WTC11 (cell line): Measurements from ENCODE around the gene DNAJC25.

Experiments
- CTCF ChIP-seq: fragments of 200-600 bp; IDR thresholded peaks from 2 replicates; pipeline ENCODE4 v1.8.0; 2022; ENCODE audit warnings: antibody characterized with exemption
- FOXK1 ChIP-seq: sonication (generic); formaldehyde crosslinking; IDR thresholded peaks from 2 replicates; pipeline ENCODE4 v1.8.0; 2022; ENCODE audit warnings: mild to moderate bottlenecking, moderate library complexity, missing genetic modification reagents
- GABPB1 ChIP-seq: sonication (generic); formaldehyde crosslinking; IDR thresholded peaks from 2 replicates; pipeline ENCODE4 v1.8.1; 2023; ENCODE audit warnings: mild to moderate bottlenecking, missing genetic modification reagents
- JAZF1 ChIP-seq: fragments of 250-450 bp; sonication (Bioruptor Pico); IDR thresholded peaks from 2 replicates; pipeline ENCODE4 v1.9.0; 2021; ENCODE audit warnings: moderate library complexity, mild to moderate bottlenecking, inconsistent platforms
- NFYB ChIP-seq: sonication (generic); formaldehyde crosslinking; conservative IDR thresholded peaks from 2 replicates; pipeline ENCODE4 v1.8.0; 2022; ENCODE audit warnings: low read depth, missing genetic modification reagents
- SOX15 ChIP-seq: fragments of 250-450 bp; sonication (Bioruptor Pico); IDR thresholded peaks from 2 replicates; pipeline ENCODE4 v1.9.0; 2021; ENCODE audit warnings: mild to moderate bottlenecking
- TF ChIP-seq, protein P1 (sequence below): sonication (generic); formaldehyde crosslinking; IDR thresholded peaks from 2 replicates; pipeline ENCODE4 v1.8.1; 2023; ENCODE audit warnings: mild to moderate bottlenecking, missing genetic modification reagents, moderate library complexity
- TF ChIP-seq, protein P2 (sequence below): sonication (generic); formaldehyde crosslinking; IDR thresholded peaks from 2 replicates; pipeline ENCODE4 v1.8.0; 2023; ENCODE audit warnings: missing genetic modification reagents

DNA sequence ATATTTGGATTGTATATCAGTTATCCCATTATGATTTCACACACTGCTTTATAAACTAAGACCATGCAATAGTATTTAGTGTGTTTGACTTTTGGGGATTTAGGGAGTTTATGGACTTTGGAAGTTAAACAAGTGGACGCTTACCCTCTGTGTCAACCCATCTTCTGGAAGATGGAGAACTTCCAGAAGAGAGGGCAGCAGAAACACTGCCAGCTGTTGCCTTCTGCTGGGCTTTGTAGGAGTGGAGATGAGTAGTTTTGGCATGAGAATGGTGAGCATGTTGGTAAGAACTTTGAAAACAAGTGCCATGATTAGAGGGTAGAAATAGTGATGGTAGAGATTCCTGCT is 2.2 kb downstream of the DNAJC25 start:
- TF ChIP-seq NFYB (CRISPR knock-in tag), result no peak
- no peak for TF ChIP-seq CTCF
- no peak for TF ChIP-seq SOX15 (CRISPR knock-in tag)
- TF ChIP-seq FOXK1 (CRISPR knock-in tag), result no peak
- TF ChIP-seq JAZF1 (CRISPR knock-in tag), result no peak
- TF ChIP-seq GABPB1 (CRISPR knock-in tag), result no peak
- TF ChIP-seq, protein P1, sequence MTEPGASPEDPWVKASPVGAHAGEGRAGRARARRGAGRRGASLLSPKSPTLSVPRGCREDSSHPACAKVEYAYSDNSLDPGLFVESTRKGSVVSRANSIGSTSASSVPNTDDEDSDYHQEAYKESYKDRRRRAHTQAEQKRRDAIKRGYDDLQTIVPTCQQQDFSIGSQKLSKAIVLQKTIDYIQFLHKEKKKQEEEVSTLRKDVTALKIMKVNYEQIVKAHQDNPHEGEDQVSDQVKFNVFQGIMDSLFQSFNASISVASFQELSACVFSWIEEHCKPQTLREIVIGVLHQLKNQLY, result no peak
- TF ChIP-seq, protein P2, sequence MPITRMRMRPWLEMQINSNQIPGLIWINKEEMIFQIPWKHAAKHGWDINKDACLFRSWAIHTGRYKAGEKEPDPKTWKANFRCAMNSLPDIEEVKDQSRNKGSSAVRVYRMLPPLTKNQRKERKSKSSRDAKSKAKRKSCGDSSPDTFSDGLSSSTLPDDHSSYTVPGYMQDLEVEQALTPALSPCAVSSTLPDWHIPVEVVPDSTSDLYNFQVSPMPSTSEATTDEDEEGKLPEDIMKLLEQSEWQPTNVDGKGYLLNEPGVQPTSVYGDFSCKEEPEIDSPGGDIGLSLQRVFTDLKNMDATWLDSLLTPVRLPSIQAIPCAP (CRISPR knock-in tag), result no peak
